OCI-LY3 (cell line): ENCODE measurements around the gene SART1.

ENCODE experiments used
- EZH2phosphoT487 ChIP-seq: fragments of 200-600 bp; shearing (Covaris generic); IDR thresholded peaks from 2 replicates; pipeline ENCODE4 v1.6.1; 2018; ENCODE audit warnings: antibody characterized with exemption, mixed run types, low read depth
- TF ChIP-seq, protein P1 (sequence below): fragments of 200-600, 300-600 bp; sonication (generic); IDR thresholded peaks from 2 replicates; pipeline ENCODE4 v1.5.1; 2014; ENCODE audit warnings: antibody characterized with exemption, low read length, low read depth

DNA sequence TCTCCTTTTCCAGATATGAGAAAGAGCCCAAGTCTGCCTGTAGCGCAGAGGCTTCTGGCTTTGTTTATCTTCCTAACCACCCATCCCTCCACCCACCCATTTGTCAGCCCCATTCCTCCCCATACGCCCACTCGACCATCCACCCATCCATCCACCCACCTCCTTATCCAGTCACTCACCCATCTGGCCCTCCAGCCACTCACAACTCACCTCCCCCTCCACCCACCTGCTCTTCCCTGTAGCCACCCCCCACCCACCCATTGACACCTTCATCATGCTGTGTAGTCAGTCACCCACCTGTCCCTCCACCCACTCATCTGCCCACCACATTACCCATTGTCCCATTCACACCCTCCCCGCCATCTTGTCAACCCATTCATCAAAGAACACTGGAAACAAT, 55.8 kb downstream of the SART1 start:
- no peak for TF ChIP-seq EZH2phosphoT487
- TF ChIP-seq, protein P1, sequence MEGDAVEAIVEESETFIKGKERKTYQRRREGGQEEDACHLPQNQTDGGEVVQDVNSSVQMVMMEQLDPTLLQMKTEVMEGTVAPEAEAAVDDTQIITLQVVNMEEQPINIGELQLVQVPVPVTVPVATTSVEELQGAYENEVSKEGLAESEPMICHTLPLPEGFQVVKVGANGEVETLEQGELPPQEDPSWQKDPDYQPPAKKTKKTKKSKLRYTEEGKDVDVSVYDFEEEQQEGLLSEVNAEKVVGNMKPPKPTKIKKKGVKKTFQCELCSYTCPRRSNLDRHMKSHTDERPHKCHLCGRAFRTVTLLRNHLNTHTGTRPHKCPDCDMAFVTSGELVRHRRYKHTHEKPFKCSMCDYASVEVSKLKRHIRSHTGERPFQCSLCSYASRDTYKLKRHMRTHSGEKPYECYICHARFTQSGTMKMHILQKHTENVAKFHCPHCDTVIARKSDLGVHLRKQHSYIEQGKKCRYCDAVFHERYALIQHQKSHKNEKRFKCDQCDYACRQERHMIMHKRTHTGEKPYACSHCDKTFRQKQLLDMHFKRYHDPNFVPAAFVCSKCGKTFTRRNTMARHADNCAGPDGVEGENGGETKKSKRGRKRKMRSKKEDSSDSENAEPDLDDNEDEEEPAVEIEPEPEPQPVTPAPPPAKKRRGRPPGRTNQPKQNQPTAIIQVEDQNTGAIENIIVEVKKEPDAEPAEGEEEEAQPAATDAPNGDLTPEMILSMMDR, result no peak
